HL-60 (cell line): Measurements from ENCODE around the gene STEAP2.

Source experiments
- GABPA ChIP-seq: IDR thresholded peaks from 2 replicates; pipeline ENCODE4 v1.6.1; 2012; ENCODE audit warnings: low read depth
- POLR2AphosphoS5 ChIP-seq: IDR thresholded peaks from 2 replicates; pipeline ENCODE4 v1.6.1; 2012; ENCODE audit warnings: low read depth

GRCh38 chr7:90190995-90191394, 20.5 kb upstream of the STEAP2 start:
- TF ChIP-seq GABPA (no peak), POLR2AphosphoS5 (no peak)
